Stimulated activated naive CD8-positive, alpha-beta T cell treated with anti-CD3 and anti-CD28 coated beads, Interleukin-15, amount 100 ng/mL, for 72 hours (primary cell): ENCODE data around the gene ZEB2.

ENCODE experiments used
- ATAC-seq: fragments of 150-1000 bp; cut with Tn5 transposase; 2 replicates; pipeline ENCODE4 v1.10.0; 2021; ENCODE audit warnings: mild to moderate bottlenecking, moderate library complexity
- DNase-seq, 2 donors: peaks; one replicate each; pipeline ENCODE4 v3.0.0; 2021 to 2022
- H3K27ac Mint-ChIP-seq, 2 donors: one replicate each; pipeline ENCODE4 v1.8.0; 2022; ENCODE audit warnings: mild to moderate bottlenecking in 2 of 2, mixed read lengths in 2 of 2, moderate library complexity in 2 of 2
- H3K27me3 Mint-ChIP-seq: one replicate; pipeline ENCODE4 v1.8.0; 2022; ENCODE audit warnings: mixed read lengths
- H3K4me1 Mint-ChIP-seq: one replicate; pipeline ENCODE4 v1.8.0; 2022; ENCODE audit warnings: mild to moderate bottlenecking, mixed read lengths
- H3K4me3 Mint-ChIP-seq, 2 donors: one replicate each; pipeline ENCODE4 v1.8.0; 2022; ENCODE audit warnings: mild to moderate bottlenecking in 2 of 2, mixed read lengths in 2 of 2, moderate library complexity in 1 of 2
- H3K9me3 Mint-ChIP-seq, 2 donors: one replicate each; pipeline ENCODE4 v1.8.0; 2022; ENCODE audit warnings: mixed read lengths in 2 of 2

The ZEB2 gene

GRCh38 chr2:144510294-144510991 lies 9.5 kb downstream of the ZEB2 start:
- Mint-ChIP-seq H3K4me1 (peaks cover 43% of the 10 kb centered on the region), H3K9me3 (no peaks in the 10 kb centered on the region), H3K27me3 (peaks cover 75% of the 10 kb centered on the region), H3K27ac (peak overlapping the region in 1 of 2 donors; percentile 74), H3K4me3 (peak overlapping the region in 1 of 2 donors; percentile 27)
- ATAC-seq = peak; percentile 94
- peak in 1 of 2 donors; percentile 48 for DNase-seq

DNA sequence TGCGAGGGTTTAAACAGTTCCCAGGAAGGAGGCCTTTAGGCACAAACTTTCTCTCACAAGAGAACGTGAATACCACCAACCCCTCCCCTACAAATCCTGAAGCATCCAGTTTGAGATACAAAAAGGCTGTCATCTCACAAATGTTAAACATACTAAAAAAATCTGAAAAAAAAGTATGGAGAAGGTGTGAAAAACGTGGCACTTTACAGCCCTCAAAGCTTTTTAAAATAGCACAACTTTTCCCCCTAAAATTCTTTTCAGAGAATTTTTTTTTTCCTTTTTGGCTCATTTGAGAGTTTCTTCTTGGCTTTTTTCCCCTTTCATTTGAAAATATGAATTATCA lies 10.1 kb downstream of the ZEB2 start:
- no peak for ATAC-seq
- H3K27me3 Mint-ChIP-seq = peaks cover 72% of the 10 kb centered on the region
- no peaks in the 10 kb centered on the region for H3K9me3 Mint-ChIP-seq
- H3K4me3 Mint-ChIP-seq = no peak overlapping the region
- DNase-seq = no peak
- H3K4me1 Mint-ChIP-seq = peaks cover 43% of the 10 kb centered on the region
- no peak overlapping the region for H3K27ac Mint-ChIP-seq

- ATAC-seq (no peak), DNase-seq (no peak)
- Mint-ChIP-seq H3K9me3 (no peaks in the 10 kb centered on the region), H3K27ac (peak overlapping the region in 1 of 2 donors; percentile 4), H3K4me1 (peaks cover 47% of the 10 kb centered on the region), H3K27me3 (peaks cover 72% of the 10 kb centered on the region), H3K4me3 (no peak overlapping the region)
Observed at GRCh38 chr2:144509001-144509878, 10.7 kb downstream of the ZEB2 start.

DNA sequence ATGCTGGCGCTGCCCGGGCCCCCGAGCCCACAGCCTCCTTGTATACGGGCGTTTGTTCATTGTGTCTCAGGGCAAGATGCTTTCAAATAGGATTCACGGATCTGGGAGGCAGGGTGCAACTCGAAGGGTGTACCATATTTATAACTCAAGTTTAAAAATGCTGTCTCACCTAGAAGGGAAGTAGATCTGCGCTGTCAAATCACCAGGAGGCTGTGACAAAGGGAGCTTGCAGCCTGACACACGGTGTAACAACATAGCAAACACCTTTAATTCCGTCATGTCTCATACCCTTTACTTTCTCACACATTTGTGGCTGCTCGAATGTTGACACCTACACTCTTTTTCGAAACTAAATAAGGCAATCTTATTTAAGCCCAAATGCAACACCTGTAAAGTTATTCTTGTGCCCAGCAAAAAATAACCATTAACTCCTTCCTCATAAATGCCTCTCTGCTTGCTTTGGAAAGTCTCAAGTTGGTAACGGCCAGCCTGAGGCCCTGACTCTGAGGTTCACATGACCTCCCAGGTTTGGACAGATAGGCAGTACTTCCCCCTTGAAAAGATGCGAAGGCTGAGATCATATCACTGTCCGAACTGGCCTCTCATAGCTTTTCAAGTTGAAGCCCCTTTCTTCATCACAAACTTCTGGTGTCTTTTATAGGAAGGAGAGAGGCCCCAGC lies 11.6 kb downstream of the ZEB2 start:
- ATAC-seq (no peak), DNase-seq (no peak)
- Mint-ChIP-seq H3K27ac (no peak overlapping the region), H3K27me3 (peaks cover 67% of the 10 kb centered on the region), H3K4me3 (no peak overlapping the region), H3K4me1 (peaks cover 41% of the 10 kb centered on the region), H3K9me3 (no peaks in the 10 kb centered on the region)

- Mint-ChIP-seq H3K4me3 (peak overlapping the region in 1 of 2 donors; percentile 9), H3K27me3 (peaks cover 60% of the 10 kb centered on the region), H3K9me3 (no peaks in the 10 kb centered on the region), H3K4me1 (peaks cover 40% of the 10 kb centered on the region), H3K27ac (no peak overlapping the region)
- DNase-seq = no peak
- no peak for ATAC-seq
Observed at GRCh38 chr2:144507441-144508171, 12.3 kb downstream of the ZEB2 start.

DNA sequence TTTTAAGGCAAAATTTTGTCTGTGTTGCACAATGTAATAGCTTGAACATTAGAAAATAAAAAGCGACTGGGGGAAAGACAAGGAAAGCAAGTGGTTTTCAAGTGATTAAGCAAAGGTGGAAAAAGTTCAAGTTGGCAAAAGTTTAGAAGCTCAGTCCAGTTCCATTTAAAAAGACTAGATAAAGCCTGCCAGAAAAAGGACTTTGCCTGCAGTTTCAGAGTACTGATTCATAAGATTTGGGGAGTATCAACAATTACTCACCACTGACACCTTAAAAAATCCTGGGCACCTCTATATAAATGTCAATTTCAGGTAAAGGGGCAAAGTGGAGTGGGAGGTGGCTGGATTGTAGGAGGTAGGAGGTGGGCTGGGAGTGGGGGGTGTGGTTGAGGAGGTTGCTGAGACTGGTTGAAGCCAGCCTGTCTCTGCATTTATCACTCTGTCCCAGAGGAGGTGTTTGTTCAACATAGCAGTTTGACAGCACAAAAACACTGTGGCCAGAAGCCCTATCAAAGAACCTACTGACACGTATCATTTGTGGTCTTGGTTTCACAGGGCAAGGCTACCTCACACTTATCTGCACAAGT lies 14.6 kb downstream of the ZEB2 start:
- Mint-ChIP-seq H3K27me3 (peaks cover 41% of the 10 kb centered on the region), H3K9me3 (no peaks in the 10 kb centered on the region), H3K27ac (peak overlapping the region in 1 of 2 donors; percentile 11), H3K4me1 (peaks cover 40% of the 10 kb centered on the region), H3K4me3 (peak overlapping the region in 1 of 2 donors; percentile 26)
- no peak for DNase-seq
- ATAC-seq = peak; percentile 69

DNA sequence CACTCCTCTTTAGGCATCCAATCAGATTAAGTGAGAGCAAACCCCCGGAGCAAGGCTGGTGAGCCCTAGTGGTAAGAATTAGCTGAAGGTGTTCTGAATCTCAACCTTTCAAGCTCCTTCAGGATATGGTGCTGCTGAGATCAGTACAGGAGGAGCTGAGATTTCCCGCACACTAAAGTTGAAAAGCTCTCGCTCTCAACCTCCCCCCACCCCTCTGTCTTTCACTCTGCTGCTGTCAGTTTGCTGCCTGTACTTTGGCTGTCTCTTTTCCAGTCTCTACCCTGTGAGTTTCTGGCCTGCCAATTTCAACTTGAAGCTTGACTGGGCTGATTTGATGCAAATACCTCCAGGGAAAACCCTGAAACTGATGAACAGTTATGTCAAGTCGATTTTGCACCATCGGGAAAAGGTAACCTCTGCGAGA lies 15.7 kb downstream of the ZEB2 start:
- DNase-seq = no peak
- H3K27ac Mint-ChIP-seq = no peak overlapping the region
- no peak for ATAC-seq
- H3K27me3 Mint-ChIP-seq = peaks cover 34% of the 10 kb centered on the region
- no peak overlapping the region for H3K4me3 Mint-ChIP-seq
- no peaks in the 10 kb centered on the region for H3K9me3 Mint-ChIP-seq
- peaks cover 39% of the 10 kb centered on the region for H3K4me1 Mint-ChIP-seq

DNA sequence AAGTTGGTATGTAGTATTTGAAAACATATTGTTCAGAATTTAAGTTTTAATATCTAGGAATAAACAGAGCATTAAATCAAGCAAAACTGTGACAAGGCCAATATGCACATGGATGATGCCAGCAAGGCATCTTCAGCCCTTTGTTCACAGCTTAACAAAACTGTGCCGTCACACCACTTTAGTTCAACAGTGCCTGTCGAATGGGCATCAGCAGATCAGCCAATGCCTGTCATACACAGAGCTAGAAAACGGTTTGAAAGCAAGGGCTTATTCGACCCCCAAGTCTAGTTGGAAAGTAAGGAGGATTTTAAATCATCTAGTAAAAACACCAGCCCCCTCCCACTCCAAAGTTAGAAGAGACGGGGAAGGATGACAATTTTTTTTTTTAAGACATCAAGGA lies 16.7 kb downstream of the ZEB2 start:
- peaks cover 24% of the 10 kb centered on the region for H3K27me3 Mint-ChIP-seq
- H3K27ac Mint-ChIP-seq = no peak overlapping the region
- no peaks in the 10 kb centered on the region for H3K9me3 Mint-ChIP-seq
- peaks cover 34% of the 10 kb centered on the region for H3K4me1 Mint-ChIP-seq
- no peak for DNase-seq
- no peak overlapping the region for H3K4me3 Mint-ChIP-seq
- ATAC-seq = no peak

DNA sequence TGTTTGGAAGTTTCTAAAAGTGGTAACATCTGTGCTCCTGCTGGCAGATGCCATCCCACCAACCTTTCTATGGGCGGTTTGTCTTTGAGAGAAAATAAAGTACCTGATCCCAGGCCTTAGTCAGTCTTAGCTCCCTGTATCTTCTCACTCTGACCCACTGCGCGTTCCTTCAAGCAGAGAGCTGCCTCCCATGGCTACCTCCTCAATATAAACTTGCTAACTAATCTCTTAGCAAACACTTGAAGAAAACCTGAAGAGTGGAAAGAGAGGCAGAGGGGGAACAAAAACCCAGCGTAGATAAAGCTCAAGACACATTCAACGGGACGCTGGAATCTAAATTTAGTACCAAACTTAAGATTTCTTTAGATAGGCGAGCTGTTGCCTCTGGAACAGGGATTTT lies 17.6 kb downstream of the ZEB2 start:
- Mint-ChIP-seq H3K4me3 (no peak overlapping the region), H3K27me3 (peaks cover 15% of the 10 kb centered on the region), H3K4me1 (peaks cover 27% of the 10 kb centered on the region), H3K27ac (no peak overlapping the region), H3K9me3 (no peaks in the 10 kb centered on the region)
- ATAC-seq (no peak), DNase-seq (no peak)

DNA sequence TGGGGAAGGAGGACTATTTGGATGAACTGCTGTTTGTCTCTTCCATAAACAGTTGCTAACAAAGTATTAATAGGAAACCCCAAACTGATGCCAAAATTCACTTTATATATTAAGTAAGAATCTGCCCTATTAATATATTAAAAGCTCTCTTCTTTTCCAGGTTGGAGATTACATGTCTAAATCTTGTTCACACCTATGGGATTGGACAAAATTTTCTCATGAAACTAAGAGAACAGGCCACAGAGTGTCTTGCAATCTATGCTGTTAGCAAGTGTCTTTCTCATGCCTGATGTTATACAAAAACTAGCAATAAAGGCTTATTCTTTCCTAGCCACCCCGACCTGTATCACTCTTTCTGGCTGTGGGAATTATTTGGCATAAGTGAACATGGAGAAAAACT lies 18.3 kb downstream of the ZEB2 start:
- H3K4me3 Mint-ChIP-seq = no peak overlapping the region
- DNase-seq (no peak), ATAC-seq (no peak)
- H3K27me3 Mint-ChIP-seq = peaks cover 12% of the 10 kb centered on the region
- H3K9me3 Mint-ChIP-seq = no peaks in the 10 kb centered on the region
- H3K4me1 Mint-ChIP-seq = peaks cover 27% of the 10 kb centered on the region
- no peak overlapping the region for H3K27ac Mint-ChIP-seq

GRCh38 chr2:144501118-144501517 lies 18.8 kb downstream of the ZEB2 start:
- H3K4me3 Mint-ChIP-seq = no peak overlapping the region

GRCh38 chr2:144500563-144500962 lies 19.4 kb downstream of the ZEB2 start:
- H3K4me1 Mint-ChIP-seq = peaks cover 25% of the 10 kb centered on the region
- peak overlapping the region in 1 of 2 donors; percentile 17 for H3K4me3 Mint-ChIP-seq
- peak; percentile 93 for ATAC-seq
- no peak for DNase-seq
- no peaks in the 10 kb centered on the region for H3K9me3 Mint-ChIP-seq
- H3K27me3 Mint-ChIP-seq = peaks cover 12% of the 10 kb centered on the region
- H3K27ac Mint-ChIP-seq = no peak overlapping the region

More at GRCh38 chr2:144501118-144501517, 18.8 kb downstream of the ZEB2 start:
- Mint-ChIP-seq H3K27me3 (peaks cover 12% of the 10 kb centered on the region), H3K9me3 (no peaks in the 10 kb centered on the region), H3K27ac (no peak overlapping the region), H3K4me1 (peaks cover 27% of the 10 kb centered on the region)
- DNase-seq = no peak
- no peak for ATAC-seq

- ATAC-seq (no peak), DNase-seq (no peak)
- H3K4me3 Mint-ChIP-seq = no peak overlapping the region
- H3K27ac Mint-ChIP-seq = peak overlapping the region in 1 of 2 donors; percentile 77
- H3K27me3 Mint-ChIP-seq = no peaks in the 10 kb centered on the region
- no peaks in the 10 kb centered on the region for H3K9me3 Mint-ChIP-seq
- peaks cover 9% of the 10 kb centered on the region for H3K4me1 Mint-ChIP-seq
Observed at GRCh38 chr2:144498277-144498676, 21.6 kb downstream of the ZEB2 start.

GRCh38 chr2:144496977-144497598 lies 22.8 kb downstream of the ZEB2 start:
- peaks cover 9% of the 10 kb centered on the region for H3K4me1 Mint-ChIP-seq
- peak; percentile 20 for ATAC-seq
- DNase-seq = no peak
- no peak overlapping the region for H3K27ac Mint-ChIP-seq
- H3K27me3 Mint-ChIP-seq = no peaks in the 10 kb centered on the region
- no peak overlapping the region for H3K4me3 Mint-ChIP-seq
- H3K9me3 Mint-ChIP-seq = no peaks in the 10 kb centered on the region
